ENCODE measurements around the gene ZNHIT1.

Gene ZNHIT1

GRCh38 chr7:101220295-101220694 lies 2.3 kb downstream of the ZNHIT1 start:
- no peak for DNase-seq

GRCh38 chr7:101222275-101222830 lies 4.4 kb downstream of the ZNHIT1 start:
- no peak for DNase-seq

- DNase-seq, result no peak
Measured at GRCh38 chr7:101223528-101223927, 5.6 kb downstream of the ZNHIT1 start.

- no peak for DNase-seq
Measured at GRCh38 chr7:101225650-101226049, 7.7 kb downstream of the ZNHIT1 start.

GRCh38 chr7:101226721-101227120 lies 8.8 kb downstream of the ZNHIT1 start:
- DNase-seq, result no peak

- no peak for DNase-seq
Measured at GRCh38 chr7:101231644-101232043, 13.7 kb downstream of the ZNHIT1 start.

- no peak for DNase-seq
Measured at GRCh38 chr7:101232141-101232850, 14.3 kb downstream of the ZNHIT1 start.

GRCh38 chr7:101233907-101234547 lies 16.1 kb downstream of the ZNHIT1 start:
- DNase-seq, result no peak

- DNase-seq, result no peak
Measured at GRCh38 chr7:101234636-101235035, 16.7 kb downstream of the ZNHIT1 start.

- no peak for DNase-seq
Measured at GRCh38 chr7:101235050-101235449, 17.1 kb downstream of the ZNHIT1 start.

GRCh38 chr7:101235522-101235921 lies 17.6 kb downstream of the ZNHIT1 start:
- no peak for DNase-seq

GRCh38 chr7:101236292-101236835 lies 18.4 kb downstream of the ZNHIT1 start:
- no peak for DNase-seq

- no peak for DNase-seq
Measured at GRCh38 chr7:101237206-101238067, 19.5 kb downstream of the ZNHIT1 start, which contains the start of gene CLDN15. TSS of gene CLDN15 (minus strand) at chr7:101237802. CDS start at chr7:101237581, 221 bp downstream.

GRCh38 chr7:101238226-101239182 lies 20.5 kb downstream of the ZNHIT1 start:
- no peak for DNase-seq

- DNase-seq, result no peak
Measured at GRCh38 chr7:101239191-101239950, 21.4 kb downstream of the ZNHIT1 start.

- DNase-seq, result no peak
Measured at GRCh38 chr7:101239951-101240220, 21.9 kb downstream of the ZNHIT1 start.

- DNase-seq, result no peak
Measured at GRCh38 chr7:101240226-101241014, 22.5 kb downstream of the ZNHIT1 start.

GRCh38 chr7:101241015-101241363 lies 23.0 kb downstream of the ZNHIT1 start:
- no peak for DNase-seq

GRCh38 chr7:101241443-101242349 lies 23.7 kb downstream of the ZNHIT1 start:
- no peak for DNase-seq
